HepG2 (cell line): Measurements from ENCODE around the gene MCC. TPM values are rescaled to one million over a fixed set of nuclear protein-coding genes. Genes with fewer than 3 reads are reported as not detected.

ENCODE experiments used
- FOXK1 ChIP-seq: sonication (generic); formaldehyde crosslinking; IDR thresholded peaks from 2 replicates; pipeline ENCODE4 v1.4.0; 2020; ENCODE audit warnings: low read depth, missing genetic modification reagents, borderline replicate concordance
- KIAA2018 ChIP-seq: sonication (generic); formaldehyde crosslinking; IDR thresholded peaks from 2 replicates; pipeline ENCODE4 v1.5.0; 2020; ENCODE audit warnings: mild to moderate bottlenecking, missing genetic modification reagents, borderline replicate concordance
- MXD4 ChIP-seq: IDR thresholded peaks from 2 replicates; pipeline ENCODE4 v1.6.1; 2016; ENCODE audit warnings: mild to moderate bottlenecking, missing biosample characterization, missing genetic modification reagents
- SIX4 ChIP-seq: sonication (generic); formaldehyde crosslinking; IDR thresholded peaks from 2 replicates; pipeline ENCODE4 v1.4.0; 2020; ENCODE audit warnings: missing genetic modification reagents
- TAF15 ChIP-seq: fragments of 200-400 bp; formaldehyde crosslinking; IDR thresholded peaks from one replicate; pipeline ENCODE4 v1.6.1; 2018; ENCODE audit warnings: mild to moderate bottlenecking, low read depth, low read length; ENCODE audit not compliant: poor library complexity, severe bottlenecking
- TOE1 ChIP-seq: sonication (generic); formaldehyde crosslinking; IDR thresholded peaks from 2 replicates; pipeline ENCODE4 v1.4.0; 2020; ENCODE audit warnings: mild to moderate bottlenecking, missing genetic modification reagents
- ZBTB7A ChIP-seq: sonication (generic); formaldehyde crosslinking; IDR thresholded peaks from 2 replicates; pipeline ENCODE4 v1.8.0; 2022; ENCODE audit warnings: mild to moderate bottlenecking, missing genetic modification reagents
- ZNF335 ChIP-seq: sonication (generic); formaldehyde crosslinking; IDR thresholded peaks from 2 replicates; pipeline ENCODE4 v1.4.0; 2020; ENCODE audit warnings: missing genetic modification reagents
- ZNF441 ChIP-seq: sonication (generic); formaldehyde crosslinking; IDR thresholded peaks from 2 replicates; pipeline ENCODE4 v1.7.0; 2021; ENCODE audit warnings: missing genetic modification reagents, borderline replicate concordance
- ZNF510 ChIP-seq: sonication (generic); formaldehyde crosslinking; IDR thresholded peaks from 2 replicates; pipeline ENCODE4 v1.4.0; 2020; ENCODE audit warnings: low read depth, mild to moderate bottlenecking, missing genetic modification reagents
- ZNF770 ChIP-seq: sonication (generic); formaldehyde crosslinking; IDR thresholded peaks from 2 replicates; pipeline ENCODE4 v1.5.0; 2020; ENCODE audit warnings: mild to moderate bottlenecking, missing genetic modification reagents
- polyA plus RNA-seq, 8 experiments: library from polyadenylated mRNA; depleted of rRNA in 3 of 8; stranded (reverse) in 7 of 8; unstranded in 1 of 8; fragments of >200 nt; fragmentation: Illumina TruSeq in 4 of 8; extraction: Trizol in 4 of 8; gene quantifications; 2 replicates each; pipeline versions ENCODE4 v1.2.1 to v1.2.3, GENCODE V29; 2011 to 2016; ENCODE audit warnings: low read depth in 4 of 8, missing spikeins in 1 of 8, mixed read lengths in 1 of 8; ENCODE audit not compliant: insufficient read depth in 1 of 8
- total RNA-seq, 5 experiments: library from RNA; depleted of rRNA; stranded (reverse); fragments of >200 nt; fragmentation: Illumina TruSeq; extraction: Trizol; gene quantifications; 2 replicates each; pipeline ENCODE4 v1.2.3, GENCODE V29; 2016; ENCODE audit warnings: low read depth in 1 of 5
- TF ChIP-seq, protein P1 (sequence below): sonication (generic); formaldehyde crosslinking; IDR thresholded peaks from 2 replicates; pipeline ENCODE4 v1.4.0; 2020; ENCODE audit warnings: missing genetic modification reagents
- TF ChIP-seq, protein P2 (sequence below): sonication (generic); formaldehyde crosslinking; IDR thresholded peaks from 2 replicates; pipeline ENCODE4 v1.5.0; 2020; ENCODE audit warnings: missing genetic modification reagents

Gene MCC
- total and polyA plus RNA-seq, 2 of the 13 experiments (the other 11 are each of a cell fraction or from before 2014, with no cell fraction given), result 0.55 to 2.4 TPM

- peak; percentile 46 for TF ChIP-seq TAF15
- peak; percentile 40 for TF ChIP-seq ZNF770 (CRISPR knock-in tag)
- TF ChIP-seq, protein P1, sequence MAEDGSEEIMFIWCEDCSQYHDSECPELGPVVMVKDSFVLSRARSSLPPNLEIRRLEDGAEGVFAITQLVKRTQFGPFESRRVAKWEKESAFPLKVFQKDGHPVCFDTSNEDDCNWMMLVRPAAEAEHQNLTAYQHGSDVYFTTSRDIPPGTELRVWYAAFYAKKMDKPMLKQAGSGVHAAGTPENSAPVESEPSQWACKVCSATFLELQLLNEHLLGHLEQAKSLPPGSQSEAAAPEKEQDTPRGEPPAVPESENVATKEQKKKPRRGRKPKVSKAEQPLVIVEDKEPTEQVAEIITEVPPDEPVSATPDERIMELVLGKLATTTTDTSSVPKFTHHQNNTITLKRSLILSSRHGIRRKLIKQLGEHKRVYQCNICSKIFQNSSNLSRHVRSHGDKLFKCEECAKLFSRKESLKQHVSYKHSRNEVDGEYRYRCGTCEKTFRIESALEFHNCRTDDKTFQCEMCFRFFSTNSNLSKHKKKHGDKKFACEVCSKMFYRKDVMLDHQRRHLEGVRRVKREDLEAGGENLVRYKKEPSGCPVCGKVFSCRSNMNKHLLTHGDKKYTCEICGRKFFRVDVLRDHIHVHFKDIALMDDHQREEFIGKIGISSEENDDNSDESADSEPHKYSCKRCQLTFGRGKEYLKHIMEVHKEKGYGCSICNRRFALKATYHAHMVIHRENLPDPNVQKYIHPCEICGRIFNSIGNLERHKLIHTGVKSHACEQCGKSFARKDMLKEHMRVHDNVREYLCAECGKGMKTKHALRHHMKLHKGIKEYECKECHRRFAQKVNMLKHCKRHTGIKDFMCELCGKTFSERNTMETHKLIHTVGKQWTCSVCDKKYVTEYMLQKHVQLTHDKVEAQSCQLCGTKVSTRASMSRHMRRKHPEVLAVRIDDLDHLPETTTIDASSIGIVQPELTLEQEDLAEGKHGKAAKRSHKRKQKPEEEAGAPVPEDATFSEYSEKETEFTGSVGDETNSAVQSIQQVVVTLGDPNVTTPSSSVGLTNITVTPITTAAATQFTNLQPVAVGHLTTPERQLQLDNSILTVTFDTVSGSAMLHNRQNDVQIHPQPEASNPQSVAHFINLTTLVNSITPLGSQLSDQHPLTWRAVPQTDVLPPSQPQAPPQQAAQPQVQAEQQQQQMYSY (CRISPR knock-in tag), result no peak
- 0 out of 2 replicates have a peak, but pooled peaks have one; percentile 9 for TF ChIP-seq SIX4
- no peak for TF ChIP-seq TOE1 (CRISPR knock-in tag)
- peak; percentile 93 for TF ChIP-seq FOXK1 (CRISPR knock-in tag)
- peak; percentile 98 for TF ChIP-seq ZBTB7A (CRISPR knock-in tag)
- TF ChIP-seq ZNF441 (CRISPR knock-in tag), result peak; percentile 44; the same call in 1 of the 2 replicates
- TF ChIP-seq, protein P2, sequence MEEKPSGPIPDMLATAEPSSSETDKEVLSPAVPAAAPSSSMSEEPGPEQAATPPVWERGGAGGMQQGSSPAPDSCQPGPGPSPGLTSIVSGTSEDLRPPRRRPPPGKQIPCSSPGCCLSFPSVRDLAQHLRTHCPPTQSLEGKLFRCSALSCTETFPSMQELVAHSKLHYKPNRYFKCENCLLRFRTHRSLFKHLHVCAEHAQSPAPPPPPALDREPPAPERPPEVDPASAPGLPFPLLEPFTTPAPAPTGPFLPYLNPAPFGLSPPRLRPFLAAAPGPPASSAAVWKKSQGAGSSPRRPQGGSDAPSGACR (CRISPR knock-in tag), result 0 out of 2 replicates have a peak, but pooled peaks have one; percentile 33
- peak; percentile 73; the same call in 1 of the 2 replicates for TF ChIP-seq ZNF335
- TF ChIP-seq KIAA2018 (CRISPR knock-in tag), result no peak
- no peak for TF ChIP-seq ZNF510
- TF ChIP-seq MXD4, result peak; percentile 69; the same call in 1 of the 2 replicates
Measured at GRCh38 chr5:112976432-112977309, 511.6 kb downstream of the MCC start, which contains the start of gene DCP2 (continued).
